Upper lobe of left lung (tissue), 6 donors: ENCODE results near the gene SCTR. TPM values are rescaled to one million over a fixed set of nuclear protein-coding genes. Genes with fewer than 3 reads are reported as not detected.

ENCODE experiments used
- ATAC-seq, 2 donors: fragments of 200-7000 bp; cut with Tn5 transposase; one replicate each; pipeline ENCODE4 v1.9.1; 2022; ENCODE audit warnings: mild to moderate bottlenecking in 2 of 2, moderate library complexity in 2 of 2; ENCODE audit not compliant: low FRiP score in 2 of 2
- DNase-seq, 2 donors: peaks; one replicate each; pipeline ENCODE4 v3.0.0-alpha.2; 2019 to 2020
- H3K27ac ChIP-seq, 4 donors: fragments of 200-600 bp; sonication (generic); one replicate each; pipeline ENCODE4 v1.5.1; 2016 to 2019
- H3K27me3 ChIP-seq, 4 donors: fragments of 200-600 bp; sonication (generic); one replicate each; pipeline ENCODE4 v1.5.1; 2017 to 2019
- H3K36me3 ChIP-seq, 4 donors: fragments of 200-600 bp; sonication (generic); one replicate each; pipeline ENCODE4 v1.5.1; 2016 to 2019
- H3K4me1 ChIP-seq, 4 donors: fragments of 200-600 bp; sonication (generic); one replicate each; pipeline ENCODE4 v1.5.1; 2018 to 2019
- H3K4me3 ChIP-seq, 4 donors: fragments of 200-600 bp; sonication (generic); one replicate each; pipeline ENCODE4 v1.5.1; 2017 to 2019; ENCODE audit warnings: mild to moderate bottlenecking in 2 of 4, moderate library complexity in 1 of 4
- H3K9me3 ChIP-seq, 4 donors: fragments of 200-600 bp; sonication (generic); one replicate each; pipeline ENCODE4 v1.5.1; 2018 to 2019
- EP300 ChIP-seq, 4 donors: sonication (generic); formaldehyde crosslinking; IDR thresholded peaks; one replicate each; pipeline ENCODE4 v1.5.1; 2017; ENCODE audit warnings: antibody characterized with exemption in 4 of 4, control low read depth in 2 of 4
- POLR2A ChIP-seq, 4 donors: fragments of 450-650 bp; IDR thresholded peaks; one replicate each; pipeline ENCODE4 v1.5.1; 2016 to 2017; ENCODE audit warnings: antibody characterized with exemption in 4 of 4, mild to moderate bottlenecking in 2 of 4
- POLR2AphosphoS5 ChIP-seq, 2 donors: sonication (generic); formaldehyde crosslinking; IDR thresholded peaks; one replicate each; pipeline ENCODE4 v1.5.1; 2017; ENCODE audit warnings: antibody characterized with exemption in 2 of 2
- WGBS, 2 donors: methylation state at CpG; one replicate each; pipeline ENCODE4 v1.1.5; 2017 to 2018; 5-methylcytosine and 5-hydroxymethylcytosine counted together
- total RNA-seq, 6 donors: library from RNA; depleted of rRNA in 4 of 6; stranded (reverse); fragments of >200 nt in 4 of 6; gene quantifications; one replicate each; pipeline versions ENCODE4 v1.1.0 to v1.2.1, GENCODE V29; 2016 to 2021
- TF ChIP-seq, protein P1 (sequence below), 6 experiments: fragments of 450-650 bp in 4 of 6; fragments of 200-600 bp in 2 of 6; sonication (generic) in 2 of 6; IDR thresholded peaks; one replicate each; pipeline ENCODE4 v1.5.1; 2016 to 2019; ENCODE audit warnings: antibody characterized with exemption in 6 of 6
- donor health status: DM: no; HTN: no; CAD: no; lungs with moderate emphysema.
- donor health status: DM: no; HTN: yes; CAD: no; lungs with severe emphysema.

The SCTR gene
- total RNA-seq, 6 donors from 2014 or later: 3.2 to 52.5 (median 16.6) TPM

GRCh38 chr2:119419065-119419464 is 105.2 kb downstream of the SCTR start:
- ATAC-seq (no peak), DNase-seq (no peak)
- H3K27ac ChIP-seq: no peak overlapping the region
- WGBS, 2 donors: 97 to 100% methylated on average over 1 of the region's 1 CpG
- H3K36me3 ChIP-seq: no peaks in the 10 kb centered on the region
- H3K27me3 ChIP-seq: no peaks in the 10 kb centered on the region
- H3K9me3 ChIP-seq: no peaks in the 10 kb centered on the region
- no peak overlapping the region for H3K4me3 ChIP-seq
- H3K4me1 ChIP-seq: no peaks in the 10 kb centered on the region
- TF ChIP-seq POLR2AphosphoS5 (IDR thresholded peaks at IDR 0.05): no peak
- TF ChIP-seq EP300 (IDR thresholded peaks at IDR 0.05): no peak
- TF ChIP-seq, protein P1, sequence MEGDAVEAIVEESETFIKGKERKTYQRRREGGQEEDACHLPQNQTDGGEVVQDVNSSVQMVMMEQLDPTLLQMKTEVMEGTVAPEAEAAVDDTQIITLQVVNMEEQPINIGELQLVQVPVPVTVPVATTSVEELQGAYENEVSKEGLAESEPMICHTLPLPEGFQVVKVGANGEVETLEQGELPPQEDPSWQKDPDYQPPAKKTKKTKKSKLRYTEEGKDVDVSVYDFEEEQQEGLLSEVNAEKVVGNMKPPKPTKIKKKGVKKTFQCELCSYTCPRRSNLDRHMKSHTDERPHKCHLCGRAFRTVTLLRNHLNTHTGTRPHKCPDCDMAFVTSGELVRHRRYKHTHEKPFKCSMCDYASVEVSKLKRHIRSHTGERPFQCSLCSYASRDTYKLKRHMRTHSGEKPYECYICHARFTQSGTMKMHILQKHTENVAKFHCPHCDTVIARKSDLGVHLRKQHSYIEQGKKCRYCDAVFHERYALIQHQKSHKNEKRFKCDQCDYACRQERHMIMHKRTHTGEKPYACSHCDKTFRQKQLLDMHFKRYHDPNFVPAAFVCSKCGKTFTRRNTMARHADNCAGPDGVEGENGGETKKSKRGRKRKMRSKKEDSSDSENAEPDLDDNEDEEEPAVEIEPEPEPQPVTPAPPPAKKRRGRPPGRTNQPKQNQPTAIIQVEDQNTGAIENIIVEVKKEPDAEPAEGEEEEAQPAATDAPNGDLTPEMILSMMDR (IDR thresholded peaks at IDR 0.05): no peak
- TF ChIP-seq POLR2A (IDR thresholded peaks at IDR 0.05): no peak

GRCh38 chr2:119417908-119418307 is 106.4 kb downstream of the SCTR start:
- Histone ChIP-seq H3K27me3 (no peaks in the 10 kb centered on the region), H3K4me1 (no peaks in the 10 kb centered on the region), H3K27ac (no peak overlapping the region), H3K4me3 (no peak overlapping the region), H3K9me3 (no peaks in the 10 kb centered on the region), H3K36me3 (no peaks in the 10 kb centered on the region)
- DNase-seq (no peak), ATAC-seq (no peak)
- 96% methylated on average over 6 of the region's 6 CpGs for whole genome bisulfite sequencing, 2 donors
- no peak for TF ChIP-seq POLR2A (IDR thresholded peaks at IDR 0.05)
- no peak for TF ChIP-seq EP300 (IDR thresholded peaks at IDR 0.05)
- TF ChIP-seq, protein P1 (IDR thresholded peaks at IDR 0.05): no peak
- no peak for TF ChIP-seq POLR2AphosphoS5 (IDR thresholded peaks at IDR 0.05)

GRCh38 chr2:119416299-119416923 is 107.9 kb downstream of the SCTR start:
- Histone ChIP-seq H3K4me3 (no peak overlapping the region), H3K27ac (no peak overlapping the region), H3K27me3 (no peaks in the 10 kb centered on the region), H3K4me1 (no peaks in the 10 kb centered on the region), H3K9me3 (no peaks in the 10 kb centered on the region), H3K36me3 (no peaks in the 10 kb centered on the region)
- TF ChIP-seq POLR2A (IDR thresholded peaks at IDR 0.05) (no peak), EP300 (IDR thresholded peaks at IDR 0.05) (no peak), POLR2AphosphoS5 (IDR thresholded peaks at IDR 0.05) (no peak)
- TF ChIP-seq, protein P1 (IDR thresholded peaks at IDR 0.05): no peak
- no peak for DNase-seq
- no peak for ATAC-seq
- WGBS, 2 donors: 87 to 94% methylated on average over 4 of the region's 4 CpGs

DNA sequence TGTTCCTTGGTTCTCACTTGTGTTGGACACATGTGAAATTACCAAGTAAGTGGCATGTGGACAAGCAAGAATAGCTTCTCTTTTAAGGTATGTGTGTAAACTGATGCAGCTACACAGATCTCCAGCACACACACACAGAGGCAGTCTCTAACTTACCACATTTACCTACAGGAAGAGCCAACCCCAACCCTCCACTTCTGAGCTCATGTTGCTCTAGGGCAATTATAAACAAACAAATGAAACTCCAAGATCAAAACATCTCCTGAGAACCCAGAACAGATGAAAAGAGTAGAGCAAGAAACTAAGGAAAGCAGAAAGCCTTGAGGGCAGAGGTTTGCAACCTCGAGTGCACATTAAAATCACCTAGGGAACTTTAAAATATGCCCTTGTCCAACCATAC is 108.7 kb downstream of the SCTR start:
- H3K27ac ChIP-seq: no peak overlapping the region
- no peak for DNase-seq
- no peaks in the 10 kb centered on the region for H3K36me3 ChIP-seq
- H3K4me3 ChIP-seq: no peak overlapping the region
- TF ChIP-seq POLR2A (IDR thresholded peaks at IDR 0.05) (no peak), EP300 (IDR thresholded peaks at IDR 0.05) (no peak), POLR2AphosphoS5 (IDR thresholded peaks at IDR 0.05) (no peak)
- TF ChIP-seq, protein P1 (IDR thresholded peaks at IDR 0.05): no peak
- no peaks in the 10 kb centered on the region for H3K4me1 ChIP-seq
- H3K27me3 ChIP-seq: no peaks in the 10 kb centered on the region
- no peak for ATAC-seq
- no peaks in the 10 kb centered on the region for H3K9me3 ChIP-seq
- WGBS, 2 donors: 85 to 92% methylated on average over 1 of the region's 1 CpG

DNA sequence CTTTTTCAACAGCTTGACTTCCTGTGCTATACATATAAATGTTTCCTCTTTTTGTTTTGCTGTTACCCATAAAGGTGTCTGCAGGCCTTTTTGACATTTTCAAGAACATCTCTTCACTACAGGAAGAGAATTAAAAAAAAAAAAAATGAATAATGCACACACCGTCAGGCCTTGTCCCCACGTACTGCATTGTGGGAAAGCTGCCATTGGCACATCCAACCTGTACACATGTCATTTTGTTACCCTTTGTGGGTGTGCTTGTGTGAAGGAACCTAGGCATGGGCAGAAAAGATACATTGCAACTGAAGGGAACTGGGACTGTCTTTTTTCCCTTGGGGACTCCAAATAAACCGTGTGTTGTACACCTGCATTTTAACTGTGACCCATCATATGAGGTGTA is 109.4 kb downstream of the SCTR start:
- DNase-seq: no peak
- H3K4me1 ChIP-seq: no peaks in the 10 kb centered on the region
- no peaks in the 10 kb centered on the region for H3K9me3 ChIP-seq
- no peaks in the 10 kb centered on the region for H3K36me3 ChIP-seq
- no peak overlapping the region for H3K4me3 ChIP-seq
- H3K27ac ChIP-seq: no peak overlapping the region
- TF ChIP-seq POLR2AphosphoS5 (IDR thresholded peaks at IDR 0.05): no peak
- no peak for TF ChIP-seq POLR2A (IDR thresholded peaks at IDR 0.05)
- TF ChIP-seq, protein P1 (IDR thresholded peaks at IDR 0.05): no peak
- TF ChIP-seq EP300 (IDR thresholded peaks at IDR 0.05): no peak
- H3K27me3 ChIP-seq: no peaks in the 10 kb centered on the region
- WGBS, 2 donors: 79 to 89% methylated on average over 3 of the region's 3 CpGs
- no peak for ATAC-seq
